ENCODE data around the gene CHERP. TPM values are rescaled to one million over a fixed set of nuclear protein-coding genes. Genes with fewer than 3 reads are reported as not detected.

The CHERP gene
- total and polyA plus RNA-seq, 2 donors (not counting 1 experiment from before 2014, with no cell fraction given): 38.3 to 98.9 TPM

DNA sequence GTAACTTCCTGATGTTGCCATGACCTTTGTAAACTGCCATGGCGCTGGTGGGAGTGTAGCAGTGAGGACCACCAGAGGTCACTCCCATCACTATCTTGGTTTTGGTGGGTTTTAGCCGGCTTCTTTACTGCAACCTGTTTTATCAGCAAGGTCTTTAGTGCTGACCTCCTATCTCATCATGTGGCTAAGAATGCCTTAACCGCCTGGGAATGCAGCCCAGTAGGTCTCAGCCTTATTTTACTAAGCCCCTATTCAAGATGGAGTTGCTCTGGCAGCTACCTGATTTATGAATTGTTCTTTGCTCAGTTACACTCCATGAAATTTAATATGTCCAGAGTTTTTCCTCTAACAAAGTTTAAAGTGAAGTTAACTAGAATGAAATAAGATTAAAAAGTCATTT is 65.8 kb downstream of the CHERP start:
- H4K20me1 ChIP-seq (ENCODE audit: control insufficient read depth, insufficient read depth, low read length, poor library complexity, severe bottlenecking): peaks cover under 1% of the 10 kb centered on the region

GRCh38 chr19:16473875-16474392 is 68.3 kb downstream of the CHERP start:
- Histone ChIP-seq H3K9ac (ENCODE audit: low read length) (no peak overlapping the region), H3K4me3 (ENCODE audit: control extremely low read depth in 1 of 5, extremely low read depth in 1 of 5, insufficient read depth in 1 of 5, low read depth in 2 of 5, low read length in 4 of 5) (no peak overlapping the region), H3K27me3 (replicated peaks in 1 of 4; ENCODE audit: control extremely low read depth in 1 of 4, control insufficient read depth in 3 of 4, insufficient read depth in 4 of 4, low read length in 3 of 4) (no peaks in the 10 kb centered on the region), H3K36me3 (replicated peaks in 1 of 2; ENCODE audit: control extremely low read depth in 1 of 2, control insufficient read depth in 1 of 2, extremely low read depth in 1 of 2, insufficient read depth in 2 of 2, low read length in 1 of 2) (no peaks in the 10 kb centered on the region), H2AFZ (ENCODE audit: insufficient read depth, low read depth, low read length, poor library complexity, severe bottlenecking) (no peak overlapping the region), H3K79me2 (ENCODE audit: control insufficient read depth, insufficient read depth, low read length) (peaks cover 32% of the 10 kb centered on the region), H3K4me2 (replicated peaks; ENCODE audit: low read depth, low read length, poor library complexity, severe bottlenecking) (no peak overlapping the region), H3K27ac (ENCODE audit: low read length in 2 of 2) (no peak overlapping the region), H3K9me3 (ENCODE audit: control extremely low read depth in 1 of 3, control insufficient read depth in 2 of 3, insufficient read depth in 1 of 3, low read length in 2 of 3) (peaks cover 0 to 2% (median 0%) of the 10 kb centered on the region in 3 donors), H4K20me1 (ENCODE audit: control insufficient read depth, insufficient read depth, low read length, poor library complexity, severe bottlenecking) (peaks cover 23% of the 10 kb centered on the region), H3K4me1 (ENCODE audit: control insufficient read depth in 2 of 2, insufficient read depth in 2 of 2, low read length in 2 of 2) (peaks cover 13 to 27% of the 10 kb centered on the region in 2 donors)
- CTCF ChIA-PET: no interaction called here
- H3K27me3 Mint-ChIP-seq: no peaks in the 10 kb centered on the region
- TF ChIP-seq EZH2 (IDR thresholded peaks at IDR 0.05; ENCODE audit: borderline replicate concordance, insufficient read depth, low read depth, low read length, poor library complexity, severe bottlenecking): no peak
- TF ChIP-seq, protein P1, sequence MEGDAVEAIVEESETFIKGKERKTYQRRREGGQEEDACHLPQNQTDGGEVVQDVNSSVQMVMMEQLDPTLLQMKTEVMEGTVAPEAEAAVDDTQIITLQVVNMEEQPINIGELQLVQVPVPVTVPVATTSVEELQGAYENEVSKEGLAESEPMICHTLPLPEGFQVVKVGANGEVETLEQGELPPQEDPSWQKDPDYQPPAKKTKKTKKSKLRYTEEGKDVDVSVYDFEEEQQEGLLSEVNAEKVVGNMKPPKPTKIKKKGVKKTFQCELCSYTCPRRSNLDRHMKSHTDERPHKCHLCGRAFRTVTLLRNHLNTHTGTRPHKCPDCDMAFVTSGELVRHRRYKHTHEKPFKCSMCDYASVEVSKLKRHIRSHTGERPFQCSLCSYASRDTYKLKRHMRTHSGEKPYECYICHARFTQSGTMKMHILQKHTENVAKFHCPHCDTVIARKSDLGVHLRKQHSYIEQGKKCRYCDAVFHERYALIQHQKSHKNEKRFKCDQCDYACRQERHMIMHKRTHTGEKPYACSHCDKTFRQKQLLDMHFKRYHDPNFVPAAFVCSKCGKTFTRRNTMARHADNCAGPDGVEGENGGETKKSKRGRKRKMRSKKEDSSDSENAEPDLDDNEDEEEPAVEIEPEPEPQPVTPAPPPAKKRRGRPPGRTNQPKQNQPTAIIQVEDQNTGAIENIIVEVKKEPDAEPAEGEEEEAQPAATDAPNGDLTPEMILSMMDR (IDR thresholded peaks at IDR 0.05): no peak
- intact Hi-C loops (cut with micrococcal nuclease): no loop called here
- no peak overlapping the region for H3K4me3 Mint-ChIP-seq
- DNase-seq (no peak), ATAC-seq (ENCODE audit: low read depth) (no peak)
- POLR2A ChIA-PET: interaction anchor here (0.7 kb wide), 1 partner anchor 48 kb away, joined by 3 read pairs; no protein-coding TSS in a partner anchor
- H3K4me1 Mint-ChIP-seq: peaks cover 21% of the 10 kb centered on the region
- WGBS (ENCODE audit: insufficient coverage): 100% methylated on average over 7 of the region's 13 CpGs
- H3K9me3 Mint-ChIP-seq (ENCODE audit: insufficient read depth): no peaks in the 10 kb centered on the region
- H3K27ac Mint-ChIP-seq: no peak overlapping the region

More for the DNA sequence above, 65.8 kb downstream of the CHERP start:
- Histone ChIP-seq H3K9me3 (ENCODE audit: control extremely low read depth in 1 of 3, control insufficient read depth in 2 of 3, insufficient read depth in 1 of 3, low read length in 2 of 3) (peaks cover 0 to 2% (median 0%) of the 10 kb centered on the region in 3 donors), H3K27ac (ENCODE audit: low read length in 2 of 2) (no peak overlapping the region), H3K36me3 (replicated peaks in 1 of 2; ENCODE audit: control extremely low read depth in 1 of 2, control insufficient read depth in 1 of 2, extremely low read depth in 1 of 2, insufficient read depth in 2 of 2, low read length in 1 of 2) (no peaks in the 10 kb centered on the region), H3K9ac (ENCODE audit: low read length) (no peak overlapping the region), H2AFZ (ENCODE audit: insufficient read depth, low read depth, low read length, poor library complexity, severe bottlenecking) (no peak overlapping the region), H3K4me3 (ENCODE audit: control extremely low read depth in 1 of 5, extremely low read depth in 1 of 5, insufficient read depth in 1 of 5, low read depth in 2 of 5, low read length in 4 of 5) (no peak overlapping the region), H3K4me1 (ENCODE audit: control insufficient read depth in 2 of 2, insufficient read depth in 2 of 2, low read length in 2 of 2) (peaks cover 0 to 6% of the 10 kb centered on the region in 2 donors), H3K27me3 (replicated peaks in 1 of 4; ENCODE audit: control extremely low read depth in 1 of 4, control insufficient read depth in 3 of 4, insufficient read depth in 4 of 4, low read length in 3 of 4) (no peaks in the 10 kb centered on the region), H3K4me2 (replicated peaks; ENCODE audit: low read depth, low read length, poor library complexity, severe bottlenecking) (no peak overlapping the region), H3K79me2 (ENCODE audit: control insufficient read depth, insufficient read depth, low read length) (peaks cover 8% of the 10 kb centered on the region)
- intact Hi-C loops (cut with micrococcal nuclease): no loop called here
- Mint-ChIP-seq H3K4me3 (no peak overlapping the region), H3K9me3 (ENCODE audit: insufficient read depth) (no peaks in the 10 kb centered on the region), H3K27me3 (no peaks in the 10 kb centered on the region), H3K27ac (no peak overlapping the region), H3K4me1 (no peaks in the 10 kb centered on the region)
- POLR2A ChIA-PET: no interaction called here
- CTCF ChIA-PET: no interaction called here
- DNase-seq (no peak), ATAC-seq (ENCODE audit: low read depth) (no peak)
- no peak for TF ChIP-seq EZH2 (IDR thresholded peaks at IDR 0.05; ENCODE audit: borderline replicate concordance, insufficient read depth, low read depth, low read length, poor library complexity, severe bottlenecking)
- TF ChIP-seq, protein P1 (IDR thresholded peaks at IDR 0.05): no peak
- 83% methylated on average over 2 of the region's 3 CpGs for WGBS (ENCODE audit: insufficient coverage)
